Psoas muscle (tissue), 8 donors: ENCODE measurements around the gene GASK1A. TPM values are rescaled to one million over a fixed set of nuclear protein-coding genes. Genes with fewer than 3 reads are reported as not detected.

Experiments
- ATAC-seq, 4 donors: fragments of 200-7000 bp; cut with Tn5 transposase; one replicate each; pipeline ENCODE4 v1.9.1; 2020; ENCODE audit warnings: moderate library complexity in 3 of 4, mild to moderate bottlenecking in 2 of 4
- DNase-seq, 2 donors: peaks; one replicate each; pipeline ENCODE4 v3.0.0-alpha.2; 2020
- H3K27ac ChIP-seq: fragments of 200-600 bp; one replicate; pipeline ENCODE4 v1.8.0; 2022
- H3K27me3 ChIP-seq, 3 donors: fragments of 200-600 bp in 1 of 3; one replicate each; pipeline versions ENCODE4 v1.6.1 to v1.8.0; 2013 to 2022; ENCODE audit warnings: low read length in 2 of 3, mild to moderate bottlenecking in 2 of 3, moderate library complexity in 1 of 3; ENCODE audit not compliant: insufficient read depth in 3 of 3
- H3K36me3 ChIP-seq, 2 donors: fragments of 200-600 bp in 1 of 2; one replicate each; pipeline versions ENCODE4 v1.6.1 to v1.8.0; 2013 to 2022; ENCODE audit warnings: low read depth in 1 of 2, mild to moderate bottlenecking in 1 of 2, moderate library complexity in 1 of 2; ENCODE audit not compliant: insufficient read depth in 1 of 2
- H3K4me1 ChIP-seq: fragments of 200-600 bp; one replicate; pipeline ENCODE4 v1.8.0; 2022
- H3K4me3 ChIP-seq: fragments of 200-600 bp; one replicate; pipeline ENCODE4 v1.8.0; 2022; ENCODE audit warnings: mild to moderate bottlenecking
- H3K9me3 ChIP-seq: fragments of 200-600 bp; one replicate; pipeline ENCODE4 v1.8.0; 2022
- WGBS, 3 donors: extraction: QIAGEN DNeasy Blood & Tissue Kit; methylation state at CpG; one replicate each; pipeline versions ENCODE4 v1.1.6 to v1.1.7; 2013; 5-methylcytosine and 5-hydroxymethylcytosine counted together
- intact Hi-C, 2 donors: fragments of 100-400 bp; cut with DNase I; formaldehyde crosslinking; loops; one replicate each; pipeline versions ENCODE4 v1.11.0 to v1.14.2; 2022
- polyA plus RNA-seq, 3 donors: library from polyadenylated mRNA; stranded (reverse); fragments of 200-250 nt; gene quantifications; one replicate each; pipeline ENCODE4 v1.2.3, GENCODE V29; 2013
- total RNA-seq, 4 donors: library from RNA; stranded (reverse); fragmentation: NEBNext Ultra II Directional in 2 of 4; extraction: Animal tissue kit (Norgen Biotek cat#: 25700) in 2 of 4; gene quantifications; one replicate each; pipeline versions ENCODE4 v1.2.1 to v1.2.4, GENCODE V29; 2021 to 2023
- TF ChIP-seq, protein P1 (sequence below): fragments of 200-600 bp; IDR thresholded peaks from one replicate; pipeline ENCODE4 v1.8.0; 2022; ENCODE audit warnings: antibody characterized with exemption
- donor health status: healthy with polysubstance abuse.
- donor health status: DM: no; HTN: no; CAD: no; lungs with moderate emphysema.
- donor health status: Bipolar disorder and iron deficiency.
- donor health status: healthy.
- donor health status: DM: yes; HTN: yes; CAD: no.
- donor health status: DM: no; HTN: no; CAD: no.
- donor health status: DM: no; HTN: no; CAD: no.
- donor health status: DM: yes; HTN: yes; CAD: no.

Gene GASK1A
- total and polyA plus RNA-seq, 7 donors: 0.40 to 3.7 (median 1.5) TPM

DNA sequence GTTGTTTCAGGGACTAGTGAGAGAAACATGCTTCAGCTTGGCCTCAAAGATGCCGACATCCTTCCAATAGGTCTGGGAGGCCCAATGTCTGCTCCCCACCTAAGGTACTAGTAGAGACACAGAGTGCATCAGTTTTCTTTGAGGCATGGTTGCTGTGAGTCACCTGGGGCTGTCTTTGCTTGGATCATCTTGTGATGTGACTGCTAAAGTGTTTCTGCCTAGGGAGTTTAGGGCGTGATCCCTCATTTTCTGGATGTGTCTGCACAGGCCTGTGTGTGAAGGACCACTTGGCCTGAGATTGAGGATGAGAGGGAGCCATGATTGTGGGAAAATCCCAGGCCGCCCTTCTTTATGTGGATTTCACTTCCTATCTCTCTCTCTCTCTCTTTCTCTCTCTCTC lies 4.8 kb downstream of the GASK1A start:
- no peak for DNase-seq
- H3K27me3 ChIP-seq: peaks cover 0 to 11% (median 4%) of the 10 kb centered on the region in 3 donors
- no peak for ATAC-seq
- no peaks in the 10 kb centered on the region for H3K4me1 ChIP-seq
- no peak overlapping the region for H3K27ac ChIP-seq
- intact Hi-C loops: no loop called here
- WGBS, 3 donors: 96 to 100% (median 96%) methylated on average over 3 of the region's 3 CpGs
- TF ChIP-seq, protein P1, sequence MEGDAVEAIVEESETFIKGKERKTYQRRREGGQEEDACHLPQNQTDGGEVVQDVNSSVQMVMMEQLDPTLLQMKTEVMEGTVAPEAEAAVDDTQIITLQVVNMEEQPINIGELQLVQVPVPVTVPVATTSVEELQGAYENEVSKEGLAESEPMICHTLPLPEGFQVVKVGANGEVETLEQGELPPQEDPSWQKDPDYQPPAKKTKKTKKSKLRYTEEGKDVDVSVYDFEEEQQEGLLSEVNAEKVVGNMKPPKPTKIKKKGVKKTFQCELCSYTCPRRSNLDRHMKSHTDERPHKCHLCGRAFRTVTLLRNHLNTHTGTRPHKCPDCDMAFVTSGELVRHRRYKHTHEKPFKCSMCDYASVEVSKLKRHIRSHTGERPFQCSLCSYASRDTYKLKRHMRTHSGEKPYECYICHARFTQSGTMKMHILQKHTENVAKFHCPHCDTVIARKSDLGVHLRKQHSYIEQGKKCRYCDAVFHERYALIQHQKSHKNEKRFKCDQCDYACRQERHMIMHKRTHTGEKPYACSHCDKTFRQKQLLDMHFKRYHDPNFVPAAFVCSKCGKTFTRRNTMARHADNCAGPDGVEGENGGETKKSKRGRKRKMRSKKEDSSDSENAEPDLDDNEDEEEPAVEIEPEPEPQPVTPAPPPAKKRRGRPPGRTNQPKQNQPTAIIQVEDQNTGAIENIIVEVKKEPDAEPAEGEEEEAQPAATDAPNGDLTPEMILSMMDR: no peak
- no peaks in the 10 kb centered on the region for H3K9me3 ChIP-seq
- no peak overlapping the region for H3K4me3 ChIP-seq
- no peaks in the 10 kb centered on the region for H3K36me3 ChIP-seq

DNA sequence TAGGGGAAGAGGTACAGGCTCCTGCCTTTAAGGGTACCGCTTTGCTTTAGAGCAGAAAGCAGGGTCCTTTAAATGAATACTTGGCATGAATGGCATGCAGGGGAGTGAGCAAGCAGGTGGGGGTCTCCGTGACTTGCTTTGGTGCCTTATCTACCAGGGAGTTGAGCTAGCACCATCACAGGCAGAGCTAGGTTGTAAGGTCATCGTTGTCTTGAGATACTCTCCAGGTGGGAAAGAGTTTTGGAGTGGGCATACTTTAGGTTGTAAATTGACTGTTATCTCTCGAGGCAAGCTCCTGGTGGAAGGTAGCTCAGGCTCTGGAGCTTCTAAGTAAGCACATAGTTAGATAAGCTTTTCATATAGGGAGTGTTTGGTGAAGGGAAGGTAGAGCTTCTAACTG lies 5.6 kb downstream of the GASK1A start:
- WGBS, 3 donors: 73 to 80% (median 76%) methylated on average over 4 of the region's 4 CpGs
- Histone ChIP-seq H3K27ac (no peak overlapping the region), H3K27me3 (peaks cover 0 to 11% (median 4%) of the 10 kb centered on the region in 3 donors), H3K9me3 (no peaks in the 10 kb centered on the region), H3K36me3 (no peaks in the 10 kb centered on the region), H3K4me3 (no peak overlapping the region), H3K4me1 (no peaks in the 10 kb centered on the region)
- DNase-seq: no peak
- TF ChIP-seq, protein P1: no peak
- intact Hi-C loops: no loop called here
- no peak for ATAC-seq

DNA sequence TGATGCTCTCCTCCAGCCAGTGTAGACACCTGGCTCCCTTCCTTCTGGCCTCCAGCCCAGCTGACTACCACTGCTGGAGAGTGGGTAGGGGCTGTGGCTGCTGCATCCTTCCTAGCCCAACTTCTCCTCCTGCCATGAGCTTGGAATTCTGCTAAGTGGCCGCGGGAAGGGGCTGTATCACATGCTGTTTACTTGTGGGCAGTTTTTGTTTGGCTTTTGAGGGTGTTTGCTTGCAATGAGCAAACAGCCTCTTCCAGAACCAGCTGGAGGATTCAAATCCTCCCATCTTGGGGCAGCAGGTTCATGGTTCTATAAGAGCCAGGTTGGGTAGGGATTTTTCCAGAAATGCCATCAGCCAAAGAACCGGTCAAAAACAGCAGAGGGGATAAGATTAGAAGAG lies 9.0 kb downstream of the GASK1A start:
- Histone ChIP-seq H3K4me1 (no peaks in the 10 kb centered on the region), H3K9me3 (no peaks in the 10 kb centered on the region), H3K36me3 (no peaks in the 10 kb centered on the region), H3K27ac (no peak overlapping the region), H3K4me3 (no peak overlapping the region), H3K27me3 (no peaks in the 10 kb centered on the region)
- intact Hi-C loops: no loop called here
- no peak for ATAC-seq
- WGBS, 3 donors: 71 to 79% (median 75%) methylated on average over 3 of the region's 3 CpGs
- DNase-seq: no peak
- TF ChIP-seq, protein P1: no peak

DNA sequence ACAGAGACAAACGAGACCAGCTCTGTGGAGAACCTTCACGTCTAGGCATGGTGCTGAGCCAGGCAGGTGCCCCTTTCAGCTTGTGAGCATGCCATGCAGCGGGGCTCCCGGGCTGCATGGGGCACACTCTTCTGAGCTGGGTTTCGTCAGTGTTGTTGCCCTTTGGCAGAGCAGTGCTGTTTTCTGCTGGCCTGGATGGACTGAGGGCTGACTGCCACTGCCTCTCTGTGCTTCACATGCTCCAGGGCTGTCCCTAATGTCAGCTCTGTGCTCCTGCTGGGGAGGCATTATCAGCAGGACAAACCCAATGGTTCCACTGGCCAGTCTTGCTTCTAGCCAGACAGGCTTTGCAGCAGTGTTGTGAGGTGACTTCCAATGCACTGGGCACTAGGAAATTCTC lies 9.5 kb downstream of the GASK1A start:
- WGBS, 3 donors: 63 to 84% (median 75%) methylated on average over 5 of the region's 5 CpGs
- no peak for DNase-seq
- intact Hi-C loops: no loop called here
- Histone ChIP-seq H3K27ac (no peak overlapping the region), H3K4me1 (no peaks in the 10 kb centered on the region), H3K36me3 (no peaks in the 10 kb centered on the region), H3K9me3 (no peaks in the 10 kb centered on the region), H3K4me3 (no peak overlapping the region), H3K27me3 (no peaks in the 10 kb centered on the region)
- TF ChIP-seq, protein P1: no peak
- no peak for ATAC-seq
